ENCODE measurements around the gene DDX31. TPM values are rescaled to one million over a fixed set of nuclear protein-coding genes. Genes with fewer than 3 reads are reported as not detected.

DDX31 gene
- total RNA-seq, 1 experiment from 2014 or later = 25.8 TPM

- no peak for TF ChIP-seq EZH2phosphoT487 (IDR thresholded peaks at IDR 0.05; ENCODE audit: borderline replicate concordance)
- no peak for TF ChIP-seq JUND (IDR thresholded peaks at IDR 0.05)
- no peak for TF ChIP-seq CTCF (IDR thresholded peaks at IDR 0.05 in 2 of 3, conservative IDR thresholded peaks at IDR 0.05 in 1 of 3; ENCODE audit: borderline replicate concordance in 1 of 3, insufficient read depth in 1 of 3, low read depth in 2 of 3, low read length in 2 of 3)
- TF ChIP-seq MAX (IDR thresholded peaks at IDR 0.05) = no peak
- no peak for TF ChIP-seq RAD21 (IDR thresholded peaks at IDR 0.05; ENCODE audit: low read depth)
- TF ChIP-seq YY1 (IDR thresholded peaks at IDR 0.05; ENCODE audit: extremely low read depth, insufficient replicate concordance, low read depth, low read length) = no peak
- no peak for TF ChIP-seq ZBTB33 (IDR thresholded peaks at IDR 0.05; ENCODE audit: extremely low read depth, insufficient replicate concordance, low read length)
- no peak for DNase-seq (ENCODE audit: low read depth, low spot score)
- CTCF ChIA-PET = no interaction called here
- intact Hi-C loops (cut with micrococcal nuclease) = no loop called here
- Histone ChIP-seq H3K9ac (ENCODE audit: low read length) (no peak overlapping the region), H3K36me3 (ENCODE audit: control insufficient read depth in 1 of 2, insufficient read depth in 2 of 2, low read length in 2 of 2) (peaks cover 3 to 6% of the 10 kb centered on the region in 2 experiments; a peak in 1 of 4 replicates), H3K27me3 (ENCODE audit: insufficient read depth, low read length) (no peaks in the 10 kb centered on the region), H3K9me3 (ENCODE audit: control insufficient read depth in 1 of 2, insufficient read depth in 1 of 2, low read depth in 1 of 2, low read length in 2 of 2) (no peaks in the 10 kb centered on the region), H3K4me2 (ENCODE audit: low read length) (no peak overlapping the region), H3K4me1 (ENCODE audit: control insufficient read depth in 1 of 2, insufficient read depth in 2 of 2, low read length in 2 of 2) (no peaks in the 10 kb centered on the region), H3K79me2 (ENCODE audit: insufficient read depth, low read length) (no peaks in the 10 kb centered on the region), H4K20me1 (ENCODE audit: insufficient read depth) (no peaks in the 10 kb centered on the region), H3K4me3 (replicated peaks in 1 of 2; ENCODE audit: low read depth in 1 of 2, low read length in 2 of 2) (no peak overlapping the region), H2AFZ (ENCODE audit: low read depth, low read length, poor library complexity, severe bottlenecking) (no peak overlapping the region), H3K9me2 (ENCODE audit: insufficient read depth) (no peaks in the 10 kb centered on the region), H3K27ac (ENCODE audit: low read depth, low read length) (no peak overlapping the region)
- RAD21 ChIA-PET (ENCODE audit: low non-redundant PET in 1 of 2, low total read pairs in 2 of 2, uncharacterized antibody in 2 of 2, unreplicated experiment in 2 of 2) = no interaction called here
- no TSS peak for BruUV-seq (replicated peaks)
- ATAC-seq = no peak
- POLR2A ChIA-PET = no interaction called here
Measured at GRCh38 chr9:132591751-132592314, 78.0 kb downstream of the DDX31 start.
